ENCODE measurements around the gene GTF3C5.

The GTF3C5 gene

DNA sequence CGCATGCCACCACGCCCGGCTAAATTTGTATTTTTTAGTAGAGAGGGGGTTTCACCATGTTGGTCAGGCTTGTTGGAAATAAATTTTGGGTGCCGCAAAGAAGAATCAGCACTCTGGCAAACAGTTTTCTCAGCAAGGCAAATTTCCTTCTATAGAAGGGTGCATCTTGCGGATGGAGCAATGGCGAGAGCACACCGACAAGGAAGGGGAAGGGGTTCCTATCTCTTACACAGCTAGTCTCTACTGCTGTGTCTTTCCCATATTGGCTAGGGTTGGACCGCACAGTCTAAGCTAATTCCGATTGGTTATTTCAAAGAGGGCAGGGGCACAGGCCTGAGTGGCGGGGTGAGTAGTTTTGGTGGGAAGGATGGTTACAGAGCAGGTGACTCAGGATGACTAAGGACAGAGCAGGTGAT lies 707 bp downstream of the GTF3C5 start:
- DNase-seq = no peak

DNA sequence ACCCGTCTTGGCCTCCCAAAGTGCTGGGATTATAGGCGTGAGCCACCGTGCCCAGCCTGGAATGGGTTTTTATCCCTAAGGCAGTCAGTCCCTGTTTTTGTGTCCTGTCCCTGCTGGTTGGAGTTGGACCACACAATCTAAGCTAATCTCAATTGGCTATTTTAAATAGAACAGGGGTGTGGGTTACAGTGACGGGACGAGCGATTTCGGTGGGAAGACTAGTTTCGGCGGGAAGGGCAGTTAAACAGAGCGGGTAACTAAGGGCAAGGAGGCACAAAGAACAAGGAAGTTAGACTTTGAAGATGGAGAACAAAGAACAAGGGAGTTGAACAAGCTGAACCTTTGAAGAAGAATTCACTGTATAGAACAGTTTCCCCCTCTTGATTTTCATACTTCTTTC lies 1.4 kb downstream of the GTF3C5 start:
- no peak for DNase-seq

DNA sequence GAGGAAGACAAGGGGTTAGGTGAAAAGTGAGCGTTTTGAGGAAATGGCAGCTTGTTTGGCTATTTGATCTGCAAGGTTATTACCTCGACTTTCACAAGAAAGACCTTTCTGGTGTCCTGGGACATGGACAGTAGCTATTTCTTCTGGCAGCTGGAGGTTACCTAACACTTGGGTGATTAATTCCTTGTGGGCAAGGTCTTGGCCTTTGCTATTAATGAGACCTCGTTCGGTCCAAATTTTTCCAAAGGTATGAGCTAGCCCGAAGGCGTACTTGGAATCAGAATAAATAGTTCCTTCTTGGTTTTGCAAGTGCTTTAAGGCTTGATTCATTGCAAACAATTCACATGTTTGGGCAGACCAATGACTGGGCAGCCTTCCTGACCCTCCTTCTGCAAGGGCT lies 4.9 kb downstream of the GTF3C5 start:
- no peak for DNase-seq

DNA sequence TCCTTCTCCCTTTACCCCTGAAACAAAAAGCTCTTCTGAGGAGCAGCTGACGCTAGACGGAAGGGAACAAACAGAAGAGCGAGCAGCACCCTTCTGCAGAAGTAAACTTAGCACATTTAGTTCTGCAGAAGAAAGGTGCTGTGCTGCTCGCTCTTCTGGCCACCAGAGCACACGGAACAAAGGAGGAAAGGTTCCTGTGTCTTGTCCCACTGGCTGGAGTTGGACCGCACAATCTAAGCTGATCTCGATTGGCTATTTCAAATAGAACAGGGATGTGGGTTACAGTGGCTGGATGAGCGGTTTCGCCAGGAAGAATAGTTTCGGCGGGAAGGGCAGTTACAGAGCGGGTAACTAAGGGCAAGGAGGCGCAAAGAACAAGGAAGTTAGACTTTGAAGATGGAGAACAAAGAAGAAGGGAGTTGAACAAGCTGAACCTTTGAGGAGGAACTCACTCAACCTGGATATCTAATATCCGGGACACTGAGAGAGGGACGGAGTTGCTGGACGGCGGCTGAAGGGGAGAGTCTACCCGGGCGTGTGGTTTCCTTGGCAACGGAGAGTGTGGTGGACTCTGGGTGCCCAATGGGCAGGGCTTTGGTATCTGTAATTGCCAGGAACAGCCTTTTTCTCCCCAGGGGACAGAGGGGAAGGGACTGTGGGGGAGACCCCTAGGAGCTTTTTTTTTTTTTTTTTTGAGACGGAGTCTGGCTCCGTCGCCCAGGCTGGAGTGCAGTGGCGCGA lies 7.1 kb downstream of the GTF3C5 start:
- no peak for DNase-seq

DNA sequence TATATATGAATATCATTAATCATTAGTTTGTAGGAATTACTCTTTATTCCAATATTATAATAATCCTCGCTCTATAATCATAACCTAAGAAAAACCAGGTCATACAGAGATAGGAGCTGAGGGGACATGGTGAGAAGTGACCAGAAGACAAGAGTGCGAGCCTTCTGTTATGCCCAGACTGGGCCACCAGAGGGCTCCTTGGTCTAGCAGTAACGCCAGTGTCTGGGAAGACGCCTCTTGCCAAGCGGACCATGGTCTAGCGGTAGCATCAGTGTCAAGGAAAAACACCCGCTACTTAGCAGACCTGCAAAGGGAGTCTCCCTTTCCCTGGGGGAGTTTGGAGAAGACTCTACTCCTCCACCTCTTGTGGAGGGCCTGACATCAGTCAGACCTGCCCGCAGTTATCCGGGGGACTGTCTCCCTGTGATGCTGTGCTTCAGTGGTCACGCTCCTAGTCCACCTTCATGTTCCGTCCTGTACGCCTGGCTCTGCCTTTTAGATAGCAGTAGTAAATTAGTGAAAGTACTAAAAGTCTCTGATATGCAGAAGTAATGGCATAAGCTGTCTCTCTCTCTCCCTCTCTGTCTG lies 10.2 kb downstream of the GTF3C5 start:
- peak in 1 of 2 donors; percentile 10 for DNase-seq

DNA sequence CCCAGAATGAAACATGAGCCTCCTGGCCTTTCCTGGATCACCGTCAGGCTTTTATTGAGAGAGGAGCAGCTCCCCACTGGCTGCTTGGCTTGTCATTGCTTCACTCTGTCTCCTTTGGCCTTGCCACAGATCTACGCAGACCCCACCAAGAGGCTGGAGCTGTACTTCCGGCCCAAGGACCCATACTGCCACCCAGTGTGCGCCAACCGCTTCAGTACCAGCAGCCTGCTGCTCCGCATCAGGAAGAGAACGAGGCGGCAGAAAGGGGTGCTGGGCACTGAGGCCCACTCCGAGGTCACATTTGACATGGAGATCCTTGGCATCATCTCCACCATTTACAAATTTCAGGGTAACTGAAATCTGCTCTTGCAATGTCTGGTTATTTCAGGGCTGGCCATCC lies 11.2 kb downstream of the GTF3C5 start:
- no peak for DNase-seq

DNA sequence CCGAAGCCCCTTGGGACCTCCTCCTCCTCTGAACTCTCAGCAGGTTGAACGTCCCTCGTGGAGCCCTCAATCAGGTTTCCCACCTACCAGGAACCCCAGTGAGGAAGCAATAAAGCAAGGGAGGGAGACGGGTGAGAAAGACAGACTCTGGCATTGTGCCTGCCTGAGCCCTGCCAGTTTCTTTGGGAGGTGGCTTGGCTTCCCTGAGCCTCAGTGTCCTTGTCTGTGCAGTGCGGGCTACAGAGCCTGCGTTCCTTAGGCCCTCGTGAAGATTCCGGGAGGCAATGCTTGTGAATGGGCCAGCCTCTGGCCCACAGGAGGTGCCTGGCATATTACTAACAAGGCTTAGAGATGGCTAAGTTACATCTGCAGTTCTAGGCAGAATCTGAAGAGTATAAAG lies 11.9 kb downstream of the GTF3C5 start:
- no peak for DNase-seq

DNA sequence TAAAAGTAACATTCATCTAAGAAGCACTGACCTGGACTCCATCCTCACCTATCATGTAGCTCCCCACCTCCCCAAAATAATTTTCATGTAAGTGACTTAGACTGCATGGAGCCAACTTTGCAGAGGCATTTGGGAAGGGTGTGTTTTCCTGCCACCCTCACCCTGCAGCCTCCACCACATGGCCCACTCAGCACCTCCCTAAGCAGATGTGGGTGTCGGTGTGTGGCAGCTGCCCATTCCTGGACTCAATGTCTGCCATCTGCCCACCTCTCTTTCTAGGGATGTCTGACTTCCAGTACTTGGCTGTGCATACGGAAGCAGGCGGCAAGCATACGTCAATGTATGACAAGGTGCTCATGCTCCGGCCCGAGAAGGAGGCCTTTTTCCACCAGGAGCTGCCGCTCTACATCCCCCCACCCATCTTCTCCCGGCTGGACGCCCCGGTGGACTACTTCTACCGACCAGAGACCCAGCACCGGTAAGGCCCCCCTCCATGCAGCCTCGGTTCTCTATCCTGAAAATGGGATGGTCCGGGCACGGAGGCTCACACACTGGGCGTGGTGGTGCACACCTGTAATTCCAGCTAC lies 12.7 kb downstream of the GTF3C5 start:
- no peak for DNase-seq

DNA sequence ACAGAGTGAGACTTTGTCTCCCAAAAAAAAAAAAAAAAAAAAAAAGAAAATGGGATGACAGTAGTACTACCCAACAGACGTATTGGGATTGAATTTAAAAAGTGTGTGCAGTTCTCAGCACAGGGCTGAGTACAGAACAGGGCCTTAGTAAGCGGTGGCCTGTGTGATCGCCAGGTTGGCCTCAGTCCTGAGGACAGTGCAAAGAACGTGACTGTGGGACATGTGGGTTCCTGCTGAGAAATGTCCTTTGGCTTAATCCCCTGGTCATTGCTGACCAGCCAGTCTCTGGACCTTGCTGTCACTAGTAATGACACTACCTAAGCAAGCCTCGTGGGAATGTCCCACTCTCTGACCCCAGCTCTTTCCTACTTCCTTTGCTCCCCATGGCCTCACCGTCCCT lies 13.3 kb downstream of the GTF3C5 start:
- DNase-seq = no peak

DNA sequence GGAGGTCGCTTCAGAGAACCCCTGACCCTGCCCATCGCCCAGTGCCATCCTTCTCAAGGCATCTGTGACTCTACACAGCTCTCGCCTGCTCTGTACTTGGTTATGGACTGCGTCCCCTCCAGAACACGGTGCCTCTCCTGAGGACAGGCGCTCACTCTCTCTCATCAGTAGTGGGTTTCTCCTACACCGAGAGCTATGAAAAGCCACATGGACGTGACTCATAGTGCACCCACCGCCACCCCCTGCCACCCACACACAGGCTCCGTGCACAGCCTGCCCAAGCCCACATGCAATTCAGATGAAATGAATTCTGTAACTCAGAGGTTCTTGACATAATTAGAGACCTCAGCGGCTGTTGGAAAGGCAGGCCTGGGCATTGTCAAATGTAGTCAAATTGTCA lies 13.9 kb downstream of the GTF3C5 start:
- no peak for DNase-seq

DNA sequence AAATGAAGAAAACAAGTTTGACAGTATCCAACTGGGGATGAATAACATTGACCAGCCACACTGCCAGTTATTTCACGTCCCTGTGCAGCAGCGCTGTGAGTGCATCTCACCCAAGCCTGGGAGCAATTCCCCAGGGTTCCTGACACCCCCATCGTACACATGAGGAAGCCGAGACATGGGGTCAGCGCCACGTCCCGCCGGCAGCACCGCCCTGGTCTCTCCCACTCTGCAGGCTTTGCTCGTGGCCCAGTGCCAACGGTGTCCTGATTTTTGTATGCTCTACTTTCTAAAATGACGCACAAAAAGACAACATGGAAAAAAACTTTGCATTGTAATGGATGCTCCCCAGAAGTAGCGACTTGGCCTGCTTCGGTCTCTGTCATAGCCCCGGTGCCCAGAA lies 14.3 kb downstream of the GTF3C5 start:
- no peak for DNase-seq

DNA sequence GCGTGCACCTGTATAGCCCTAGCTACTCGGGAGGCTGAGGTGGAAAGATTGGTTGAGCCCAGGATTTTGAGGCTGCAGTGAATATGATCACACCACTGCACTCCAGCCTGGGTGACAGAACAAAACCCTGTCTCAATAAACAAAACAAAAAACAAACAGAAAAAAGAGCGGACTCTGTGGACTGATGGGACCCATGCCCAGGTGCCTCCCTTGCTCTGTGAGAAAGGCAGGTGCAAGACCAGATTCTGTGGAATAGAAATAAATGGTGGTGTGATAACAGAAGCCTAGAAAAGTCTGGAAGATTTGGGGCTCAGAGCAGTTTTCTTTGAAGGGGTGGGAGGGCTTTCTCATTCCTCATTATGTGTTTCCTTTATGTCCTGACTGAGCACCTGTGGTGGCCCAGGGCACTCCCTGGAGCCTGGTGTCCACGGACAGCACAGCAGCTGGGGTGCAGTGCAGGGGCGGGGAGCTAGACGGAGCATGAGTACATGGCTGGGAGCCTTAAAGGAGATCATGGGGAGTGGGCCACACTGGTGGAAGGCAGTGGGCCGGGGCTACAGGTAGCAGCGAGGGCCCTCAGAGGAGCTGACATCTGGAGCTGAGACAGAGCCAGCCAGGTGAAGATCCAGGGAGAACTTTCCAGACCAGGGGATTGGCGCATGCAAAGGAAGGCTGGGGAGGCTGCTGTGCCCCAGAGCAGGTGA lies 15.6 kb downstream of the GTF3C5 start:
- DNase-seq = no peak

DNA sequence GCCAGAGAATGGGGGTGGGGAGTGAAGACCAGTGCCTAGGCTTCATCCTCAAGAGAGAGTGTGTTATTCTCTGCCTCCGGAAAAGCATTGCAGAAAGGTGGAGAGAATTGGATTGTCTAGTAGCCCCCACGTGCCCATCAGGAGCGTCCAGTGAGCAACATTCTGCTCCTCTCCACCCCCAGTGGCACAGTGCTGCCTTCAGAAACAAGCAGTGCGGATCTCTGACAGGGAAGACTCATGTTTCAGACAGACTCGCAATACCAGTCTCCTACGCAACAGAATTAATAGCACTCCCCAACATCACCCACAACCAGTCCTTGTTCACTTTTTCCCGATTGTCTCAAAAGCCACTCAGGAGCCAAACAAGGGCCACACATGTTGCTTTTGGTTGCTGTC lies 16.1 kb downstream of the GTF3C5 start:
- no peak for DNase-seq

DNA sequence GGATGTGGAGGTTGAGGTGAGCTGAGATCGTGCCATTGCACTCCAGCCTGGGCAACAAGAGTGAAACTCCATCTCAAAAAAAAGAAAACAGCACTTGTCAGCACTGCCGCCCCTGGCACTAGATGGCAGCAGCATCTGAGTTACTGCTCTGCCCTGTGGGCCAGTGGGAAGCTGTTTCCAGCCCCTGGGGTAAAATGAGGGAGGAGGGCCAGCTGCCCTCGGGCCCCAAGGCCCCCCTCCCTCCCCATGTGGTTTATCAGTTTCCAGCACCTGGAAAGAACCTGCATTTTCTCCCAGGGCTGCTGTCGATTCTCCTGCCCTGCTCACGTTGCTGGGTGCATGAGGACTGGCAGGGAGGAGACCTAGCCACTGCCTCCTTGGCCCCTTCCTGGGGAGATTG lies 17.8 kb downstream of the GTF3C5 start:
- peak; percentile 10 to 24 for DNase-seq

DNA sequence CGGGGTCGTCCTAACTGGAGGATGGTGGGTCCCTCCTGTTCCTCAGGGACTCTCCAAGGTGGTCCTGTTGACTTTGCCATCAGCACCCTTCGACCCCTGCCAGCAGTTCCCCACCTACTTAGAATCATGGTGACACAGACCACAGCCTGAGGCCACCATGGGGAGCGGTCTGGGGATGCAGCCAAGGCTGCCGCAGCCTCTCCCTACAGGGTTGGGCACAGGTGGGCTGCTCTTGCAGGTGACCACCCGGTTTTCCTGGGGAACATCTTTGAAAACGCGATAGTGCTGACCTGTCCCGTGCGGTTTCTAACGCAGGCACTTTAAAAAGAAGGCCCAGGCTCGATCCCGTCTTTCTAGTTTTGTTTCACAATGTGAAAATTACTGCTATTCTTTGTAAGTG lies 18.2 kb downstream of the GTF3C5 start:
- DNase-seq = no peak

DNA sequence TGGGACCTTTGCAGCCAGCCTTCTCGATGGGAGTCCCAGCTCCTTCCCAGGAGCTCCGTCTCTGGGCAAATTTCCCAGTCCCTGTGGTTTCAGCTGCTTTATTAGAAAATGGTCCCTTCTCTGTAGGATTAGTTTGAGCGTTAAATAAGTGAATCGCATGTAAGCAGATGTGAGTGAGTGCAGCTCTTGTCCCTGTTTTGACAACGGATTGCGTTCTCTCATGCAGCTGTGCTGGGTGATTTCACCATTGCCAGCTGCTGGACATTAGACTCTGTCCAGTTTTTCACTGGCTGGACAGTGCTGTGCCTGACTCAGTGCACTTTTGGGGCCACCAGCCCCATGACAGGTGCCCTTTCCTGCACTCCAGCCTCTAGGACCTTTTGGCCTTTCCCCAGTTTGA lies 19.3 kb downstream of the GTF3C5 start:
- peak; percentile 39 to 51 for DNase-seq

DNA sequence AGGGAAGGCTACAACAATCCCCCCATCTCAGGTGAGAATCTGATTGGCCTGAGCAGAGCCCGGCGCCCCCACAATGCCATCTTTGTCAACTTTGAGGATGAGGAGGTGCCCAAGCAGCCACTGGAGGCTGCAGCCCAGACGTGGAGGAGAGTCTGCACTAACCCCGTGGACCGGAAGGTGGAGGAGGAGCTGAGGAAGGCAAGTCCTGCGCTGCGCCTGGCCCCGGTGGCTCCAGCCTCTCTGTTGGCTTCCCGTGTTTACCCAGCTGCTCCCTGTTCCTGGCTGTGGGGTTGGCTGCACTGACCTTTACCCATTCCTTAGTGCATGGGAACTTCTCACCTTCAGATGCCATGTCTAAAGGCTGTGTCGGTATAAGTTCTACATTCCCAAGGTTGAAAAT lies 20.0 kb downstream of the GTF3C5 start:
- no peak for DNase-seq

DNA sequence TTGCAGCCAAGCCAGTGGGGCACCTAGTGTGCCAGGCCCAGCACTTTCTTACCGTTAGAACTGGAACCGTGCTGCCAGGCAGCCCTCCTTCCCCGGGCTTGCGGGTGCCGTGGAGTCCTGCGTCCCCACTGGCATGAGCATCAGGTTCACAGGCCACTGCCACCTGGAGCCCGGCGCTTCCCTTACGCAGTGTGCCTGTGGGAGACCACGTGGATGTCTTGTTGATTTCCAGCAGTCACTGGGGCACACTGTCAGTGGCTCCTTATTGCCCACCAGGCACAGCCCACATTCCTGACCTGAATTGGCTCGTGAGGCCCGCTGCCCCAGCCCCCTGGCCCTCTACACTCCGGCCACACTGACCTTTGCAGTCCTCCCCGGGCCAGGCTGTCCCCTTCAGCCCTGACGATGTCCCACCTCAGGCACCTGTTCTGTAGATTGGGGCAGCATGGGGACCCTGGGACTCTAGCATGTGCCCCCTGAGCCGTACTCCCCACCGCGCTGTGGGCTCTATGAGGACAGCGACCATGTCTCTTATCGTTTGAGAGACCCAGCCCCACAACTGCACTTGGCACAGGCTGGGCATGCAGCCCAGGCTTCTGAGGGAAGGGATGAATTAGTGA lies 20.6 kb downstream of the GTF3C5 start:
- DNase-seq = no peak

DNA sequence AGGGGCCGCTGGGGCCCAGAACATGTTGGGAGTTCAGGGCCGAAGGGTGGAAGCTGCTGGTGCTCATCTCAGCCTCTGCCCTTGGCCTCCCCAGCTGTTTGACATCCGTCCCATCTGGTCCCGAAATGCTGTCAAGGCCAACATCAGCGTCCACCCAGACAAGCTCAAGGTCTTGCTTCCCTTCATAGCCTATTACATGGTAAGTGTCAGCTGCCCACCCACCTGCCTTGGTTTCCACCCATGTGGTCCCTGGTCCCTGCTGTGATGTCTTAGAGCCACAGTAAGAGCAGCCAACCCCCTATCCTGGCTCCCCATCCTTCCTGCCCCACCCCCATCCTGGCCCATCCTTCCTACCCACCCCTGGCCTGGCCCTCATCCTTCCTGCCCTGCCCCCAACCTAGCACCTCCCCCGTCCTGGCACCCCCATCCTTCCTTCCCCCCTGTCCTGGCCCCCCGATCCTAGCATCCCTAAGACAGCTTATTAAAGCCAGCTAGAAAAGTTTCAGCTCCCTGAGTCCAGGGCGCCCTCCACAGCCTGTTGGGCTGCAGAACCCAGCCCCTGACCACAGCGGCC lies 21.3 kb downstream of the GTF3C5 start:
- DNase-seq = no peak

DNA sequence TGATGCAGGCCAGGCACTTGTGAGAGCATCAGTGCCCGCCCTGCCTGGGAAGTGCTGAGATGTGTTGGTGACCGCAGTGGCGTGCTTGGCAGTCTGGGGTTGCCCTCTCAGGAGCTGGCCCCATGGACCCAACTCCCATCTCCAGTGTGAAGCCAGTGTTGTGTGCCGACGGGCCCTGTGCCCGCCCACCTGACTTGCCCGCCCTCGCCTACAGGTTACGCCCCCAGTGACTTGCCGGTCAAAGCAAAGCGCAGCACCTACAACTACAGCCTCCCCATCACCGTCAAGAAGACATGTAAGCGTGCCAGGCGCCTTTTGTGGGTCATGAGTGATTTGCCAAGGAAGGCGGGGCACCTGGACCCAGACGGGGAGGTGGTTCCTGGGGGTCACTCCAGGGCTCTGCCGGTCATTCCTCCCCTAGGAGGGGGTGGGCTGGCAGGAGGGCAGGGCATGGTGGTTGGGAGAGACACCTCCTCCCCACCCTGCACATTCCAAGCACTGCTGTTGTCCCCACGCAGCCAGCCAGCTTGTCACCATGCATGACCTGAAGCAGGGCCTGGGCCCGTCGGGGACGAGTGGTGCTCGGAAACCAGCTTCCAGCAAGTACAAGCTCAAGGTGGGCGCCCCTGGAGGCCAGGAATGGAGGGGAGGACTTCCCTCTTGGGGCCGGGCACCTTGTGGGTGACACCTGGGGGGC lies 23.5 kb downstream of the GTF3C5 start:
- DNase-seq = no peak

DNA sequence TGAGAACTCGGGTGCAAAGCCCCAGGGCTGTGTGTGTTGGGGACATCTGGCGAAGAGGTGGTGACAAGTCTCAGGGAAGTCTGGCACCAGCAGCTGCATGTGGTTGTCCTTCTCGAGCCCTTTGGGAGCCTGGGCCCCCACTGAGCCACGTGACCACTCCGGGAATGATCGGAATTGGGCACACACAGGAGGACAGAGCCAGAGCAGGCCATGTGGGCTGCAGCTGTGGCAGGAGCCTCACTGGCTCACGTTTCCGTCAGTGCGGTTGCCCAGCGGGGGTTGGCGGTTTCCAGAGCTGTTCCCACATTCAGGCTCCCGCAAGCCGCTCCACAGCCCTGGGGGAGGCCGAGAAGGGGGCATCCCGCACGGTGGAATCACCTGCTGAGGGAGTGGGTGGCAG lies 24.2 kb downstream of the GTF3C5 start:
- DNase-seq = no peak

DNA sequence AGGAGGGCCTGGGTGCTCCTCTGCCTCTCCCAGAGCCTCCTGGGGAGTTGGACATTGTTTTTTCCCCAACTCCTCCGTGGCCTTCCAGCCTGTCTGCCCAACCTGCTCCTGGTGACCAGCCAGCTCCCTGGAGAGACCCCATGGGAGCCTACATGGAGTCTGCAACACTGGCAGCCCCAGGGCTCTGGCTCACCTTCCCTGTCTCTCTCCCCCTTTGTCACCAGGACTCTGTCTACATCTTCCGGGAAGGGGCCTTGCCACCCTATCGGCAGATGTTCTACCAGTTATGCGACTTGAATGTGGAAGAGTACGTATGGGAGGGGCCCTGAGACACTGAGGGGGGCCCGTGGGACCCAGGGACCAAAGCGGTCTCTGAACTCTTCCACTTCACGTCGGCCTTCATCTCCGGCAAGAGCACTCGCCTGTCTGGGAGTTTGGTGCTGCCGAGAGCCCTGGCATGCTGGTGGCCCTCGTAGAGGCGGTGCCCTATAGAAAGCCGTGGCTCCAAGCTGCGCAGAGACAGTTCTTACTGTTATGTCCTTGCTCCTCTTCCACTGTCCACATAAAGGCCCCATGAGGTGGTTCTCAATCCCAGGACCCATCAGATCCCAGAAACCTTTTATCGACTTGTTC lies 25.1 kb downstream of the GTF3C5 start:
- DNase-seq = no peak
